ENCODE measurements around the gene SRRM4. TPM values are rescaled to one million over a fixed set of nuclear protein-coding genes. Genes with fewer than 3 reads are reported as not detected.

Gene SRRM4
- total RNA-seq, 1 donor from 2014 or later: 0.19 TPM

DNA sequence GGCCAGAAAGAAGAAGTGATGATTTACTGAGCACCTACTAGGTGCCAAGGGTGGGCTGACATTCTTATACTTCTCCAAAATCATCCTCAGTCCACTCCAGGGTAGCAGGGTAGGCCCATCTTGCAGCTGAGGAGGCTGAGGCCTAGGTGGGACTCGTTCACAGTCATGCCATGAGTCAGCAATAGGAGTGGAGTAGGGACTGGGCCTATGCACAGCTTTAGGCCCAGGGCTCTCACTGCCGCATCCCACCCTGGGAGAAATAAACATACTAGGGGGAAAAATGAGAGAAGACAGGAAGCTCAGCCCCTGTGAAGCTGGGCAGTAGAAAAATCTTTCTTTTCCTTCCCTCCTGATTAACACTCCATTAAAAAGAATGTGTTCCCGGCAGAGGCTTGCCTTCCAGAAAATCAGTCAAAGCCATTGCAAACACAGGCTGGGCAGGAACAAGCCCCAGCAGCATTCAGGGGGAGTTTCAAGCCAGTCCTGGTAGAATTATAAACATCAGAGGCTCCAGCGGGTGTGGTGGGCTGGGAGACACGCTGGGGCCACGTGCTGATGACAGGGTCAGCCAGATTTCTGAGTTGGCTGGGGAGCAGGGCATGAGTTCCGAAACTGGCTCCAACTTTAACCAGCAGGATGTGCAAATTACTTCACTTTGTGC lies 199.2 kb downstream of the SRRM4 start:
- peak overlapping the region; percentile 77 for H3K4me3 ChIP-seq
- TF ChIP-seq, protein P1, sequence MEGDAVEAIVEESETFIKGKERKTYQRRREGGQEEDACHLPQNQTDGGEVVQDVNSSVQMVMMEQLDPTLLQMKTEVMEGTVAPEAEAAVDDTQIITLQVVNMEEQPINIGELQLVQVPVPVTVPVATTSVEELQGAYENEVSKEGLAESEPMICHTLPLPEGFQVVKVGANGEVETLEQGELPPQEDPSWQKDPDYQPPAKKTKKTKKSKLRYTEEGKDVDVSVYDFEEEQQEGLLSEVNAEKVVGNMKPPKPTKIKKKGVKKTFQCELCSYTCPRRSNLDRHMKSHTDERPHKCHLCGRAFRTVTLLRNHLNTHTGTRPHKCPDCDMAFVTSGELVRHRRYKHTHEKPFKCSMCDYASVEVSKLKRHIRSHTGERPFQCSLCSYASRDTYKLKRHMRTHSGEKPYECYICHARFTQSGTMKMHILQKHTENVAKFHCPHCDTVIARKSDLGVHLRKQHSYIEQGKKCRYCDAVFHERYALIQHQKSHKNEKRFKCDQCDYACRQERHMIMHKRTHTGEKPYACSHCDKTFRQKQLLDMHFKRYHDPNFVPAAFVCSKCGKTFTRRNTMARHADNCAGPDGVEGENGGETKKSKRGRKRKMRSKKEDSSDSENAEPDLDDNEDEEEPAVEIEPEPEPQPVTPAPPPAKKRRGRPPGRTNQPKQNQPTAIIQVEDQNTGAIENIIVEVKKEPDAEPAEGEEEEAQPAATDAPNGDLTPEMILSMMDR (IDR thresholded peaks at IDR 0.05; ENCODE audit: borderline replicate concordance): no peak
- peaks cover 5% of the 10 kb centered on the region for H3K36me3 ChIP-seq
- peak overlapping the region; percentile 91 for H3K27ac ChIP-seq (replicated peaks)
- H3K4me1 ChIP-seq: peaks cover 92% of the 10 kb centered on the region
- peaks cover 4% of the 10 kb centered on the region for H3K27me3 ChIP-seq (ENCODE audit: low read depth)
- intact Hi-C loops (cut with micrococcal nuclease): no loop called here
- H3K9me3 ChIP-seq (replicated peaks): no peaks in the 10 kb centered on the region
- DNase-seq: no peak

DNA sequence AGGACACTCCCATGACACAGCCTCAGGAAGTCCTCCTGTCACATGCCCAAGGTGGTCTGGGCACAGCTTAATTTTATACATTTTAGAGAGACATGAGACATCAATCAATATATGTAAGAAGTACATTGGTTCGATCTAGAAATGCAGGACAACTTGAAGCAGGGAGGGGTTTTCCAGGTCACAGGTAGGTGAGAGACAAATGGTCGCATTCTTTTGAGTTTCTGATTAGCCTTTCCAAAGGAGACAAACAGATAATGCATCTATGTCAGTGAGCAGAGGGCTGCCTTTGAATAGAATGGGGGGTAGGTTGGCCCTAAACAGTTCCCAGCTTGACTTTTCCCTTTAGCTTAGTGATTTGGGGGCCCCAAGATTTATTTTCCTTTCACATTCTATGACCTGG lies 199.9 kb downstream of the SRRM4 start:
- H3K9me3 ChIP-seq (replicated peaks): no peaks in the 10 kb centered on the region
- H3K4me1 ChIP-seq: peaks cover 93% of the 10 kb centered on the region
- peak overlapping the region; percentile 91 for H3K27ac ChIP-seq (replicated peaks)
- intact Hi-C loops (cut with micrococcal nuclease): no loop called here
- H3K27me3 ChIP-seq (ENCODE audit: low read depth): peaks cover 4% of the 10 kb centered on the region
- TF ChIP-seq, protein P1 (IDR thresholded peaks at IDR 0.05; ENCODE audit: borderline replicate concordance): no peak
- no peak for DNase-seq
- peak overlapping the region; percentile 77 for H3K4me3 ChIP-seq
- H3K36me3 ChIP-seq: peaks cover 5% of the 10 kb centered on the region

DNA sequence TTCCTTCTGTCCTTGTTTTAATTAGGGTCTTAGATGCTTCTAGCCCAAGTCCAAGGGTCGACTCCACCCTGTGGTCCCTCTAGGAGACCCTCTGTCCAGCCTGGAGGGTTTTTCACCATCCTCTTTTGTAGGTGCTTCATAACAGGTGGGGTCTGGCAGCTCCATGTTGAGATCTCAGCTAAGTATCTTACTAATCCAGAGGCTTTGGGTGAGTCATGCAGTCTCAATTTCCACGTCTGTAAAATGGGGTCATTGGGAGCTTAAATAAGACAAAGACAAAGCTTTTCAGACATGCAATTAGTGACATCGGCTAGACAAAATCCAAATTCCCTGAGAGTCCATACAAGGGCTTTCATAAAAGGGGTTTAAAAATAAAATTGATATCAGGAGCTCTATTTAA lies 200.6 kb downstream of the SRRM4 start:
- Histone ChIP-seq H3K4me1 (peaks cover 93% of the 10 kb centered on the region), H3K27me3 (ENCODE audit: low read depth) (peaks cover 4% of the 10 kb centered on the region), H3K27ac (replicated peaks) (peak overlapping the region; percentile 91), H3K9me3 (replicated peaks) (no peaks in the 10 kb centered on the region), H3K36me3 (peaks cover 12% of the 10 kb centered on the region), H3K4me3 (peak overlapping the region; percentile 77)
- intact Hi-C loops (cut with micrococcal nuclease): no loop called here
- TF ChIP-seq, protein P1 (IDR thresholded peaks at IDR 0.05; ENCODE audit: borderline replicate concordance): no peak
- DNase-seq: no peak

DNA sequence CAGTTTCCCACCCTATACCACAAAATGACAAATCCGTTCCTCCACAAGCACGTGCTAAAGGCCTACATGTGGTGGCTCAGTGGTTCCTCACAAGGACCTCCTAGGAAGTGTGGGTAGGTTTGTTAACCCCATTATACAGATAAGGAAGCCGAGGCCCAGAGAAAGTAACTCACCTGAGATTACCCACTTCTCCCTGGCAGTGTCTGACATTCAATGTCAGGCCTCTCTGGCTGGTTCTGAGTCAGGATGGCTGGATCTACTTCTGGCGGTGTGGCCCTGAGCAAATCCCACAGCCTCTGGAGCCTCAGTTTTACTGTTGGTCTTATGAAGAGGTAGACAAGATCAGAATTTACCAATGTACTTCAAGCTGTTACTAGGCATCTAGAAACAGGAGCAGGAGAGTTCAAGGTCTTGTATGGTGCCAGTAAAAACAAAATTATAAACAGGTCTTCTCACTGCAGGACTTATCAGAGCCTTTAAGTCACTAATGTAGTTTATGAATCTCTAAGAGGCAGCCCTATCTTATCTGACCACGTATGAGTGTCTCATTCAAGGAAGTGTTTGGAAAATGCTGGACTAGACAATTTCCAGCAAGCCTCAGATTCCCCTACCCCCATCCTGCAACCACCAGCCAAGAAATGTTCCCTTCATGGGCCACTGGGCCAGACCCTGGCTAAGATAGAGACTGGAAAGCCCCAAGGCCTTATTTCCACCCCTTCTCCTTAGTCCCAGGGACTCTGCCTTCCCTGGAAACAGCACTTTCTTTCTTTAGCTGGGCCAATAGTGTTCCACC lies 201.6 kb downstream of the SRRM4 start:
- peak overlapping the region; percentile 91 for H3K27ac ChIP-seq (replicated peaks)
- peaks cover 93% of the 10 kb centered on the region for H3K4me1 ChIP-seq
- H3K27me3 ChIP-seq (ENCODE audit: low read depth): peaks cover 4% of the 10 kb centered on the region
- peaks cover 21% of the 10 kb centered on the region for H3K36me3 ChIP-seq
- no peak for DNase-seq
- TF ChIP-seq, protein P1 (IDR thresholded peaks at IDR 0.05; ENCODE audit: borderline replicate concordance): no peak
- intact Hi-C loops (cut with micrococcal nuclease): no loop called here
- H3K4me3 ChIP-seq: peak overlapping the region; percentile 77
- H3K9me3 ChIP-seq (replicated peaks): no peaks in the 10 kb centered on the region

DNA sequence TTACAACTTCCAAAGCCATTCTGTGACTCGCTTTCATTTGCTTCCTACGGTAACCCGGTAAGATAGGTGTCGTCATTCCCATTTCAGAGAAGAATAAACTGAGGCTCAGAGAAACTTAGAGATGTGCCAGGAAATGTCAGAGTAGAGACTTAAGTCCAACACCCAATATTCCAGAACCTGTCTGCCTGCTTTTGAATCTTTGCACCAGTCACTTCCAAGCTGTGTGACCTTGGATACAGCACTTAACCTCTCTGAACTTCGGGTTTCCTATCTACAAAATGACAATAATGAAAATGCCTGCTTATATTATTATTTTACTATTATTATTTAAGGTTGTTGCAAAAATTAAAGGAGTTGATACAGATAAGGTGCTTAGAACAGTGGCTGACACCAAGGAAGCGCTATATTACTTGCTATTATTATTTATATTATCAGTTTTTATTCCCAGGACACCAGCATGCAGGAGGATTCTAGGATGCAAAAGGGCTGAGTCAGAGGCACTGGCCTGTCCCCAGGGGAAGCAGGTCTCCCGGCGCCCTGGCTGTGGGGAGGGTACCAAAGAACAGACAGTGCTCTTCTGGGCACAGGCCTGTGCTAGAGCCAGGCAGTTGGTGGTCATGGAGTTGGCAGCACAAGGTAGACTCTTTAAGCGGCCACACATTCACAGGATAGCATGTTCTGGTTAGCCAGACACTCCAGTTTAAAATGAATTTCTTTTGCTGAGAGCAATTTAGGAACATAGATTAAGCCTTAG lies 202.8 kb downstream of the SRRM4 start:
- Histone ChIP-seq H3K4me1 (peaks cover 96% of the 10 kb centered on the region), H3K4me3 (peak overlapping the region; percentile 77), H3K27me3 (ENCODE audit: low read depth) (peaks cover 3% of the 10 kb centered on the region), H3K27ac (replicated peaks) (peak overlapping the region; percentile 91), H3K36me3 (peaks cover 21% of the 10 kb centered on the region), H3K9me3 (replicated peaks) (no peaks in the 10 kb centered on the region)
- DNase-seq: peak; percentile 67
- intact Hi-C loops (cut with micrococcal nuclease): no loop called here
- TF ChIP-seq, protein P1 (IDR thresholded peaks at IDR 0.05; ENCODE audit: borderline replicate concordance): no peak
